Neural crest cell (in vitro differentiated cells): ENCODE data around the gene BCR. TPM values are rescaled to one million over a fixed set of nuclear protein-coding genes. Genes with fewer than 3 reads are reported as not detected.

ENCODE experiments used
- DNase-seq: peaks from one replicate; pipeline ENCODE4 v3.0.0; 2021; ENCODE audit warnings: low read depth, mixed read lengths, low spot score
- H3K27ac Mint-ChIP-seq: one replicate; pipeline ENCODE4 v1.8.0; 2021; ENCODE audit warnings: mild to moderate bottlenecking, mixed read lengths; ENCODE audit not compliant: unreplicated experiment
- H3K27me3 Mint-ChIP-seq: 2 replicates; pipeline ENCODE4 v1.8.0; 2021; ENCODE audit warnings: low read depth, mild to moderate bottlenecking, mixed read lengths
- H3K36me3 Mint-ChIP-seq: 2 replicates; pipeline ENCODE4 v1.8.0; 2021; ENCODE audit warnings: low read depth, mild to moderate bottlenecking, mixed read lengths
- H3K4me1 Mint-ChIP-seq: 2 replicates; pipeline ENCODE4 v1.8.0; 2021; ENCODE audit warnings: mixed read lengths
- H3K4me3 Mint-ChIP-seq: one replicate; pipeline ENCODE4 v1.8.0; 2021; ENCODE audit warnings: mild to moderate bottlenecking, mixed read lengths
- H3K9me3 Mint-ChIP-seq: 2 replicates; pipeline ENCODE4 v1.8.0; 2021; ENCODE audit warnings: mixed read lengths
- total RNA-seq: library from RNA; stranded (reverse); gene quantifications from 2 replicates; pipeline ENCODE4 v1.2.1, GENCODE V29; 2021
- TF ChIP-seq, protein P1 (sequence below): fragments of 200-600 bp; sonication (generic); conservative IDR thresholded peaks from 2 replicates; pipeline ENCODE4 v1.5.0; 2021; ENCODE audit warnings: antibody characterized with exemption, mild to moderate bottlenecking

BCR gene
- total RNA-seq, 1 donor from 2014 or later: 54.2 TPM

- Mint-ChIP-seq H3K36me3 (no peaks in the 10 kb centered on the region), H3K27ac (no peak overlapping the region), H3K4me3 (no peak overlapping the region), H3K4me1 (no peaks in the 10 kb centered on the region), H3K9me3 (no peaks in the 10 kb centered on the region), H3K27me3 (no peaks in the 10 kb centered on the region)
- no peak for DNase-seq
- TF ChIP-seq, protein P1, sequence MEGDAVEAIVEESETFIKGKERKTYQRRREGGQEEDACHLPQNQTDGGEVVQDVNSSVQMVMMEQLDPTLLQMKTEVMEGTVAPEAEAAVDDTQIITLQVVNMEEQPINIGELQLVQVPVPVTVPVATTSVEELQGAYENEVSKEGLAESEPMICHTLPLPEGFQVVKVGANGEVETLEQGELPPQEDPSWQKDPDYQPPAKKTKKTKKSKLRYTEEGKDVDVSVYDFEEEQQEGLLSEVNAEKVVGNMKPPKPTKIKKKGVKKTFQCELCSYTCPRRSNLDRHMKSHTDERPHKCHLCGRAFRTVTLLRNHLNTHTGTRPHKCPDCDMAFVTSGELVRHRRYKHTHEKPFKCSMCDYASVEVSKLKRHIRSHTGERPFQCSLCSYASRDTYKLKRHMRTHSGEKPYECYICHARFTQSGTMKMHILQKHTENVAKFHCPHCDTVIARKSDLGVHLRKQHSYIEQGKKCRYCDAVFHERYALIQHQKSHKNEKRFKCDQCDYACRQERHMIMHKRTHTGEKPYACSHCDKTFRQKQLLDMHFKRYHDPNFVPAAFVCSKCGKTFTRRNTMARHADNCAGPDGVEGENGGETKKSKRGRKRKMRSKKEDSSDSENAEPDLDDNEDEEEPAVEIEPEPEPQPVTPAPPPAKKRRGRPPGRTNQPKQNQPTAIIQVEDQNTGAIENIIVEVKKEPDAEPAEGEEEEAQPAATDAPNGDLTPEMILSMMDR: no peak
Measured at GRCh38 chr22:23156286-23156685, 24.0 kb upstream of the BCR start.

GRCh38 chr22:23157560-23158515 lies 22.5 kb upstream of the BCR start:
- Mint-ChIP-seq H3K4me1 (no peaks in the 10 kb centered on the region), H3K4me3 (no peak overlapping the region), H3K9me3 (no peaks in the 10 kb centered on the region), H3K27ac (no peak overlapping the region), H3K27me3 (no peaks in the 10 kb centered on the region), H3K36me3 (no peaks in the 10 kb centered on the region)
- no peak for DNase-seq
- TF ChIP-seq, protein P1: no peak

DNA sequence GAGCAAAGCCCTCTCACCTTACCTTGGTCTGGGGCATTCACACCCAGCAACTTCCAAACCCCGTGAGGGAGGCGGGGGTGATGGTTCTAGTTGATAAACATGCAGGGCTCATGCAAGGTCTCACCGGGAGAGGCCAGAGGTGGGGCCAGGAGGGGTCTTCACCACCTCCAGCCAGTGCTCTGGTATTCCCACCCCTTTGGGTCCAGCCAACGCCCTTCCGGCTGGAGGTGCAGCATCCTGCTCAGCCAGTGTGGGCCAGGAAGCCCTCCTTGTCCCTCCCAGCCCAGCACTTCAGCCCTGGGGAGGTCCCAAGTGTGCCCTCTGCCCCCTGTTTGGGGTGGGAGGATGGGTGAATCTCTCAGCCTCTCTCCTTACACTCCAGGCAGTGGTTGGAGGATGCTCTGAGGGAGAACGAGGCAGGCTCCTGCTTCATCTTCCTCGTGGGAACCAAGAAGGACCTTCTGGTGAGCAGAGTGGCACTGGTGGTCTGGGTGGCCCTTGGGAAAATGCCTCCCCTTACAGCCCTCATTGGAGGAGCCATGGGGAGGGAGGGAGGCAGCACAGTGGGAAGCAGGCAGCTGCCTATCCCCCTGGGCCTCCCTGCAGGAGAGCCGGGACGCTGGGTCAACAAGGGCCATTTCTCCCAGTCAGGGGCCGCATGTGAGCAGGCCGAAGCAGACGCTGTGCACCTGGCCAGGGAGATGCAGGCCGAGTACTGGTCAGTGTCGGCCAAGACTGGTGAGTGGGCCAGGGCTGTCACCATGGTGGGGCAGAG lies 21.6 kb upstream of the BCR start:
- no peaks in the 10 kb centered on the region for H3K27me3 Mint-ChIP-seq
- DNase-seq: no peak

DNA sequence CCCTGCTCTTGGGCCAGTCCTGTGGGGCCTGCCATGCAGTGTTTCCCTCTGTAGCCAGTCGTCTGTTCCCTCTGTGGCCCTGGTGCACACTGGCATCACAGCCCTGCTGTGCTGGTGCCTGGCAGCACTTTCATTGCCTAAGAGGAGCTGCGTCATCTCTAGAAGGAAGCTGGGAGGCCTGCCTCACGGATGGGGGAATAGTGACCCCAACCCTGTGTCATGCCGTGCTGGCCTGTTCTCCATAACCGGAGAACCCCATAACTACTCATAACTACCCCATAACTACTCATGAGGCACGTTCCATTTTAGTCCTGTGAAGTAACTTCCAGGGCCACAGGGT lies 21.0 kb upstream of the BCR start:
- H3K4me1 Mint-ChIP-seq: peaks cover 2% of the 10 kb centered on the region
- no peaks in the 10 kb centered on the region for H3K27me3 Mint-ChIP-seq
- no peak overlapping the region for H3K27ac Mint-ChIP-seq
- TF ChIP-seq, protein P1: no peak
- no peaks in the 10 kb centered on the region for H3K9me3 Mint-ChIP-seq
- H3K36me3 Mint-ChIP-seq: no peaks in the 10 kb centered on the region
- H3K4me3 Mint-ChIP-seq: no peak overlapping the region
- DNase-seq: no peak

More for the DNA sequence above, 21.6 kb upstream of the BCR start:
- H3K36me3 Mint-ChIP-seq: no peaks in the 10 kb centered on the region
- TF ChIP-seq, protein P1: no peak
- no peak overlapping the region for H3K27ac Mint-ChIP-seq
- H3K4me3 Mint-ChIP-seq: no peak overlapping the region
- H3K4me1 Mint-ChIP-seq: no peaks in the 10 kb centered on the region
- no peaks in the 10 kb centered on the region for H3K9me3 Mint-ChIP-seq

- no peak for DNase-seq
- Mint-ChIP-seq H3K27me3 (no peaks in the 10 kb centered on the region), H3K4me1 (peaks cover 3% of the 10 kb centered on the region), H3K4me3 (no peak overlapping the region), H3K27ac (no peak overlapping the region), H3K9me3 (no peaks in the 10 kb centered on the region), H3K36me3 (no peaks in the 10 kb centered on the region)
- TF ChIP-seq, protein P1: no peak
Measured at GRCh38 chr22:23161029-23161428, 19.3 kb upstream of the BCR start.
